HepG2 (cell line): ENCODE results near the gene CADM3. TPM values are rescaled to one million over a fixed set of nuclear protein-coding genes. Genes with fewer than 3 reads are reported as not detected.

ENCODE experiments used
- ATAC-seq: fragments of 200-7000 bp; cut with Tn5 transposase; 3 replicates; pipeline ENCODE4 v1.9.1; 2020; ENCODE audit warnings: mild to moderate bottlenecking, moderate library complexity
- BruUV-seq: library from RNA; stranded (reverse); fragments of 400-500 nt; replicated peaks from 2 replicates; lab custom pipeline; 2021; lab: Mats Ljungman, UMichigan
- CTCF ChIA-PET: fragments of 300-600 bp; formaldehyde crosslinking; extraction: SDS; loops from one replicate; lab custom pipeline; 2021; ENCODE audit warnings: low total read pairs, inconsistent platforms, low intra/inter-chr PET ratio; lab: Yijun Ruan, JAX
- POLR2A ChIA-PET: fragments of 350-600 bp; sonication (Branson Sonifier 250); formaldehyde crosslinking; loops from one replicate; lab custom pipeline; 2020; ENCODE audit warnings: antibody characterized with exemption, inconsistent platforms; lab: Yijun Ruan, JAX
- DNase-seq: peaks from one replicate; pipeline ENCODE4 v3.0.0-alpha.2; 2015; ENCODE audit warnings: low spot score
- FAIRE-seq: peaks from 3 replicates; lab custom pipeline; 2011; peaks lifted over from hg19 to GRCh38; lab: Jason Lieb, UNC
- H2AFZ ChIP-seq: one replicate; pipeline ENCODE4 v1.6.1; 2011; ENCODE audit warnings: low read length, inconsistent platforms
- H3K27ac ChIP-seq: fragments of 300-600 bp; 3 replicates; pipeline ENCODE4 v1.8.0; 2011; ENCODE audit warnings: mixed run types, mild to moderate bottlenecking, mixed read lengths, low read length, inconsistent platforms; ENCODE audit not compliant: insufficient read depth; ENCODE audit errors: extremely low read length
- H3K27me3 ChIP-seq, 2 experiments: fragments of 200-600 bp in 1 of 2; 2 replicates in 1 of 2; 3 replicates in 1 of 2; pipeline versions ENCODE4 v1.6.0 to v1.8.0; 2011; ENCODE audit warnings: low read length in 2 of 2, mild to moderate bottlenecking in 2 of 2, moderate library complexity in 2 of 2, inconsistent platforms in 1 of 2; ENCODE audit not compliant: insufficient read depth in 2 of 2, control insufficient read depth in 1 of 2
- H3K36me3 ChIP-seq, 2 experiments: fragments of 200-600 bp in 1 of 2; replicated peaks in 1 of 2; 2 replicates in 1 of 2; 3 replicates in 1 of 2; pipeline versions ENCODE4 v1.5.1 to v1.8.0; 2011; ENCODE audit warnings: low read length in 2 of 2, inconsistent platforms in 1 of 2; ENCODE audit not compliant: insufficient read depth in 2 of 2, control insufficient read depth in 1 of 2
- H3K4me1 ChIP-seq: 2 replicates; pipeline ENCODE4 v1.5.1; 2012; ENCODE audit warnings: low read length, inconsistent platforms; ENCODE audit not compliant: insufficient read depth
- H3K4me2 ChIP-seq: 2 replicates; pipeline ENCODE4 v1.6.0; 2011; ENCODE audit warnings: low read depth, low read length, inconsistent platforms
- H3K4me3 ChIP-seq, 3 experiments: fragments of 200-600 bp in 1 of 3; sonication (generic), shearing (Covaris generic) in 1 of 3; replicated peaks in 1 of 3; 2 replicates each; pipeline ENCODE4 v1.5.1; 2011 to 2016; ENCODE audit warnings: low read length in 3 of 3, inconsistent platforms in 2 of 3, low read depth in 2 of 3, mild to moderate bottlenecking in 2 of 3, control low read depth in 1 of 3, mixed read lengths in 1 of 3; ENCODE audit not compliant: insufficient read depth in 1 of 3
- H3K79me2 ChIP-seq: one replicate; pipeline ENCODE4 v1.6.1; 2011; ENCODE audit warnings: low read length, inconsistent platforms; ENCODE audit not compliant: insufficient read depth
- H3K9ac ChIP-seq: 2 replicates; pipeline ENCODE4 v1.6.0; 2011; ENCODE audit warnings: mild to moderate bottlenecking, low read depth, low read length, inconsistent platforms; ENCODE audit not compliant: insufficient read depth
- H3K9me3 ChIP-seq: 2 replicates; pipeline ENCODE4 v1.5.1; 2012; ENCODE audit warnings: mild to moderate bottlenecking, low read length
- H4K20me1 ChIP-seq: 2 replicates; pipeline ENCODE4 v1.6.0; 2011; ENCODE audit warnings: inconsistent platforms, mild to moderate bottlenecking, low read length, moderate library complexity; ENCODE audit not compliant: insufficient read depth
- CCAR2 ChIP-seq: fragments of 200-400 bp; formaldehyde crosslinking; optimal IDR thresholded peaks from 2 replicates; pipeline ENCODE3; 2018; ENCODE audit warnings: low read depth, mild to moderate bottlenecking, low read length, moderate library complexity
- CHD4 ChIP-seq: fragments of 200-600 bp; sonication (generic); IDR thresholded peaks from 2 replicates; pipeline ENCODE4 v1.7.0; 2017; ENCODE audit warnings: mild to moderate bottlenecking, low read length, borderline replicate concordance
- DPF2 ChIP-seq: sonication (generic); formaldehyde crosslinking; IDR thresholded peaks from 2 replicates; pipeline ENCODE4 v1.4.0; 2020; ENCODE audit warnings: mild to moderate bottlenecking, low read depth, missing genetic modification reagents, borderline replicate concordance
- HBP1 ChIP-seq: IDR thresholded peaks from 2 replicates; pipeline ENCODE4 v1.6.1; 2016; ENCODE audit warnings: low read depth, control low read depth
- RORA ChIP-seq: sonication (generic); formaldehyde crosslinking; IDR thresholded peaks from 2 replicates; pipeline ENCODE4 v1.5.0; 2020; ENCODE audit warnings: mild to moderate bottlenecking, missing genetic modification reagents, moderate library complexity
- SRSF1 ChIP-seq: fragments of 200-400 bp; formaldehyde crosslinking; optimal IDR thresholded peaks from 2 replicates; pipeline ENCODE3; 2017; ENCODE audit warnings: mild to moderate bottlenecking, low read depth, low read length, moderate library complexity
- ZBTB8A ChIP-seq: sonication (generic); formaldehyde crosslinking; IDR thresholded peaks from 2 replicates; pipeline ENCODE4 v1.4.0; 2020; ENCODE audit warnings: mild to moderate bottlenecking, low read depth, missing genetic modification reagents, borderline replicate concordance
- ZNF484 ChIP-seq: sonication (generic); formaldehyde crosslinking; IDR thresholded peaks from 2 replicates; pipeline ENCODE4 v1.5.1; 2020; ENCODE audit warnings: mild to moderate bottlenecking, low read depth, missing genetic modification reagents, borderline replicate concordance
- WGBS: methylation state at CpG from one replicate; pipeline ENCODE4 v1.1.6; 2017; ENCODE audit warnings: low lambda C conversion rate; 5-methylcytosine and 5-hydroxymethylcytosine counted together
- in situ Hi-C: cut with HindIII; loops from 2 replicates; pipeline ENCODE4 v1.10.0; 2017; ENCODE audit warnings: low pct_unique_long_range_greater_than_20kb; ENCODE audit not compliant: extremely low pct_ligation_motif_present
- intact Hi-C: fragments of 100-400 bp; cut with micrococcal nuclease; formaldehyde crosslinking; loops from one replicate; pipeline ENCODE4 v1.10.0; 2022; ENCODE audit not compliant: unreplicated experiment
- polyA plus RNA-seq, 8 experiments: library from polyadenylated mRNA; depleted of rRNA in 3 of 8; stranded (reverse) in 7 of 8; unstranded in 1 of 8; fragments of >200 nt; fragmentation: Illumina TruSeq in 4 of 8; extraction: Trizol in 4 of 8; gene quantifications; 2 replicates each; pipeline versions ENCODE4 v1.2.1 to v1.2.3, GENCODE V29; 2011 to 2016; ENCODE audit warnings: low read depth in 4 of 8, missing spikeins in 1 of 8, mixed read lengths in 1 of 8; ENCODE audit not compliant: insufficient read depth in 1 of 8
- total RNA-seq, 5 experiments: library from RNA; depleted of rRNA; stranded (reverse); fragments of >200 nt; fragmentation: Illumina TruSeq; extraction: Trizol; gene quantifications; 2 replicates each; pipeline ENCODE4 v1.2.3, GENCODE V29; 2016; ENCODE audit warnings: low read depth in 1 of 5
- TF ChIP-seq, protein P1 (sequence below): sonication (generic); formaldehyde crosslinking; IDR thresholded peaks from 2 replicates; pipeline ENCODE4 v1.8.1; 2023; ENCODE audit warnings: mild to moderate bottlenecking, missing genetic modification reagents, borderline replicate concordance

Gene CADM3
- total and polyA plus RNA-seq, 2 of the 13 experiments (the other 11 are each of a cell fraction or from before 2014, with no cell fraction given), result not detected

- no peaks in the 10 kb centered on the region for H3K79me2 ChIP-seq
- no peak for DNase-seq
- in situ Hi-C loops (no loop called here), intact Hi-C loops (no loop called here)
- WGBS, result 21% methylated on average over 7 of the region's 7 CpGs
- no peaks in the 10 kb centered on the region for H3K36me3 ChIP-seq
- BruUV-seq, result no TSS peak
- H2AFZ ChIP-seq, result no peak overlapping the region
- H3K4me1 ChIP-seq, result no peaks in the 10 kb centered on the region
- no peak for ATAC-seq
- H3K27ac ChIP-seq, result no peak overlapping the region
- H3K4me2 ChIP-seq, result no peak overlapping the region
- H3K4me3 ChIP-seq, result no peak overlapping the region
- peaks cover 2 to 16% of the 10 kb centered on the region in 2 experiments; a peak in 3 of 5 replicates for H3K27me3 ChIP-seq
- no peaks in the 10 kb centered on the region for H3K9me3 ChIP-seq
- FAIRE-seq, result no peak
- ChIA-PET POLR2A (no interaction called here), CTCF (no interaction called here)
- no peaks in the 10 kb centered on the region for H4K20me1 ChIP-seq
- H3K9ac ChIP-seq, result no peak overlapping the region
- TF ChIP-seq ZBTB8A (CRISPR knock-in tag) (no peak), HBP1 (no peak), CCAR2 (no peak), RORA (CRISPR knock-in tag) (no peak), CHD4 (no peak), SRSF1 (no peak), ZNF484 (CRISPR knock-in tag) (no peak), DPF2 (CRISPR knock-in tag) (no peak)
- TF ChIP-seq, protein P1, sequence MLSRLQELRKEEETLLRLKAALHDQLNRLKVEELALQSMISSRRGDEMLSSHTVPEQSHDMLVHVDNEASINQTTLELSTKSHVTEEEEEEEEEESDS (CRISPR knock-in tag), result no peak
These were observed 1.9 kb downstream of the CADM3 start for GRCh38 chr1:159173320-159173719.
